Measurements from ENCODE around the gene CYP8B1. TPM values are rescaled to one million over a fixed set of nuclear protein-coding genes. Genes with fewer than 3 reads are reported as not detected.

CYP8B1 gene
- total and polyA plus RNA-seq, 2 of the 13 experiments (the other 11 are each of a cell fraction or from before 2014, with no cell fraction given), result 0.58 to 2.0 TPM

GRCh38 chr3:42829083-42829627 is 46.5 kb downstream of the CYP8B1 start (continued):
- TF ChIP-seq, protein P1, sequence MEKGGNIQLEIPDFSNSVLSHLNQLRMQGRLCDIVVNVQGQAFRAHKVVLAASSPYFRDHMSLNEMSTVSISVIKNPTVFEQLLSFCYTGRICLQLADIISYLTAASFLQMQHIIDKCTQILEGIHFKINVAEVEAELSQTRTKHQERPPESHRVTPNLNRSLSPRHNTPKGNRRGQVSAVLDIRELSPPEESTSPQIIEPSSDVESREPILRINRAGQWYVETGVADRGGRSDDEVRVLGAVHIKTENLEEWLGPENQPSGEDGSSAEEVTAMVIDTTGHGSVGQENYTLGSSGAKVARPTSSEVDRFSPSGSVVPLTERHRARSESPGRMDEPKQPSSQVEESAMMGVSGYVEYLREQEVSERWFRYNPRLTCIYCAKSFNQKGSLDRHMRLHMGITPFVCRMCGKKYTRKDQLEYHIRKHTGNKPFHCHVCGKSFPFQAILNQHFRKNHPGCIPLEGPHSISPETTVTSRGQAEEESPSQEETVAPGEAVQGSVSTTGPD (CRISPR knock-in tag; IDR thresholded peaks at IDR 0.05), result peak; percentile 52; the same call in 1 of the 2 replicates
- TF ChIP-seq MEF2D (CRISPR knock-in tag; IDR thresholded peaks at IDR 0.05) (peak; percentile 15; the same call in 1 of the 2 replicates), ZEB1 (IDR thresholded peaks at IDR 0.05; ENCODE audit: insufficient replicate concordance, low read depth) (peak; percentile 44), NR2F1 (CRISPR knock-in tag; IDR thresholded peaks at IDR 0.05) (peak; percentile 55 to 91; a peak in 3 of 4 replicates), NFE2L2 (IDR thresholded peaks at IDR 0.05; ENCODE audit: low read length) (peak; percentile 75), MIXL1 (CRISPR knock-in tag; IDR thresholded peaks at IDR 0.05) (peak; percentile 77), ZMYM4 (CRISPR knock-in tag; IDR thresholded peaks at IDR 0.05) (0 out of 2 replicates have a peak, but pooled peaks have one; percentile 57), FOXA3 (CRISPR knock-in tag; IDR thresholded peaks at IDR 0.05) (peak; percentile 87), ZNF879 (CRISPR knock-in tag; IDR thresholded peaks at IDR 0.05) (no peak), HOXA7 (CRISPR knock-in tag; IDR thresholded peaks at IDR 0.05) (no peak), ZBTB21 (CRISPR knock-in tag; IDR thresholded peaks at IDR 0.05) (peak; percentile 45; the same call in 1 of the 2 replicates), SAP130 (CRISPR knock-in tag; IDR thresholded peaks at IDR 0.05; ENCODE audit: low read depth) (peak; percentile 82), HNF4A (CRISPR knock-in tag; IDR thresholded peaks at IDR 0.05) (peak; percentile 97), JUND (CRISPR knock-in tag; IDR thresholded peaks at IDR 0.05) (peak; percentile 88), RARA (CRISPR knock-in tag; IDR thresholded peaks at IDR 0.05) (peak; percentile 94), ZGPAT (CRISPR knock-in tag; IDR thresholded peaks at IDR 0.05) (peak; percentile 72; the same call in 1 of the 2 replicates), FOXK2 (IDR thresholded peaks at IDR 0.05) (0 out of 2 replicates have a peak, but pooled peaks have one; percentile 55), ZNF878 (CRISPR knock-in tag; IDR thresholded peaks at IDR 0.05) (0 out of 2 replicates have a peak, but pooled peaks have one; percentile 28), ZMAT3 (CRISPR knock-in tag; conservative IDR thresholded peaks at IDR 0.05) (0 out of 2 replicates have a peak, but pooled peaks have one; percentile 24), ZKSCAN8 (CRISPR knock-in tag; IDR thresholded peaks at IDR 0.05; ENCODE audit: borderline replicate concordance) (peak; percentile 58; the same call in 1 of the 2 replicates), KAT8 (CRISPR knock-in tag; IDR thresholded peaks at IDR 0.05) (peak; percentile 47; the same call in 1 of the 2 replicates)
- TF ChIP-seq, protein P2, sequence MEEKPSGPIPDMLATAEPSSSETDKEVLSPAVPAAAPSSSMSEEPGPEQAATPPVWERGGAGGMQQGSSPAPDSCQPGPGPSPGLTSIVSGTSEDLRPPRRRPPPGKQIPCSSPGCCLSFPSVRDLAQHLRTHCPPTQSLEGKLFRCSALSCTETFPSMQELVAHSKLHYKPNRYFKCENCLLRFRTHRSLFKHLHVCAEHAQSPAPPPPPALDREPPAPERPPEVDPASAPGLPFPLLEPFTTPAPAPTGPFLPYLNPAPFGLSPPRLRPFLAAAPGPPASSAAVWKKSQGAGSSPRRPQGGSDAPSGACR (CRISPR knock-in tag; IDR thresholded peaks at IDR 0.05), result peak; percentile 72; the same call in 1 of the 2 replicates
- TF ChIP-seq, protein P3, sequence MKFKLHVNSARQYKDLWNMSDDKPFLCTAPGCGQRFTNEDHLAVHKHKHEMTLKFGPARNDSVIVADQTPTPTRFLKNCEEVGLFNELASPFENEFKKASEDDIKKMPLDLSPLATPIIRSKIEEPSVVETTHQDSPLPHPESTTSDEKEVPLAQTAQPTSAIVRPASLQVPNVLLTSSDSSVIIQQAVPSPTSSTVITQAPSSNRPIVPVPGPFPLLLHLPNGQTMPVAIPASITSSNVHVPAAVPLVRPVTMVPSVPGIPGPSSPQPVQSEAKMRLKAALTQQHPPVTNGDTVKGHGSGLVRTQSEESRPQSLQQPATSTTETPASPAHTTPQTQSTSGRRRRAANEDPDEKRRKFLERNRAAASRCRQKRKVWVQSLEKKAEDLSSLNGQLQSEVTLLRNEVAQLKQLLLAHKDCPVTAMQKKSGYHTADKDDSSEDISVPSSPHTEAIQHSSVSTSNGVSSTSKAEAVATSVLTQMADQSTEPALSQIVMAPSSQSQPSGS (CRISPR knock-in tag; IDR thresholded peaks at IDR 0.05), result peak; percentile 64
- TF ChIP-seq, protein P4, sequence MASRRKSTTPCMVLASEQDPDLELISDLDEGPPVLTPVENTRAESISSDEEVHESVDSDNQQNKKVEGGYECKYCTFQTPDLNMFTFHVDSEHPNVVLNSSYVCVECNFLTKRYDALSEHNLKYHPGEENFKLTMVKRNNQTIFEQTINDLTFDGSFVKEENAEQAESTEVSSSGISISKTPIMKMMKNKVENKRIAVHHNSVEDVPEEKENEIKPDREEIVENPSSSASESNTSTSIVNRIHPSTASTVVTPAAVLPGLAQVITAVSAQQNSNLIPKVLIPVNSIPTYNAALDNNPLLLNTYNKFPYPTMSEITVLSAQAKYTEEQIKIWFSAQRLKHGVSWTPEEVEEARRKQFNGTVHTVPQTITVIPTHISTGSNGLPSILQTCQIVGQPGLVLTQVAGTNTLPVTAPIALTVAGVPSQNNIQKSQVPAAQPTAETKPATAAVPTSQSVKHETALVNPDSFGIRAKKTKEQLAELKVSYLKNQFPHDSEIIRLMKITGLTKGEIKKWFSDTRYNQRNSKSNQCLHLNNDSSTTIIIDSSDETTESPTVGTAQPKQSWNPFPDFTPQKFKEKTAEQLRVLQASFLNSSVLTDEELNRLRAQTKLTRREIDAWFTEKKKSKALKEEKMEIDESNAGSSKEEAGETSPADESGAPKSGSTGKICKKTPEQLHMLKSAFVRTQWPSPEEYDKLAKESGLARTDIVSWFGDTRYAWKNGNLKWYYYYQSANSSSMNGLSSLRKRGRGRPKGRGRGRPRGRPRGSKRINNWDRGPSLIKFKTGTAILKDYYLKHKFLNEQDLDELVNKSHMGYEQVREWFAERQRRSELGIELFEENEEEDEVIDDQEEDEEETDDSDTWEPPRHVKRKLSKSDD (CRISPR knock-in tag; IDR thresholded peaks at IDR 0.05; ENCODE audit: low read depth), result no peak

Measured in HepG2 (cell line).